GM23338 (cell line): ENCODE measurements around the gene KCNK5. TPM values are rescaled to one million over a fixed set of nuclear protein-coding genes. Genes with fewer than 3 reads are reported as not detected.

Source experiments
- ATAC-seq: fragments of 200-7000 bp; cut with Tn5 transposase; 3 replicates; pipeline ENCODE4 v1.9.1; 2020
- DNase-seq: peaks from one replicate; pipeline ENCODE4 v3.0.0-alpha.2; 2015; ENCODE audit warnings: low spot score
- H2AFZ ChIP-seq: fragments of 200-600 bp; sonication (generic); 2 replicates; pipeline ENCODE4 v1.8.0; 2016; ENCODE audit warnings: antibody characterized with exemption, mild to moderate bottlenecking, moderate library complexity
- H3F3A ChIP-seq: fragments of 200-600 bp; sonication (generic); replicated peaks from 2 replicates; pipeline ENCODE4 v1.8.0; 2017; ENCODE audit warnings: antibody characterized with exemption, mixed run types, low read depth
- H3K27ac ChIP-seq: fragments of 200-600 bp; sonication (generic); 2 replicates; pipeline ENCODE4 v1.6.1; 2016; ENCODE audit warnings: low read depth
- H3K27me3 ChIP-seq: fragments of 200-600 bp; sonication (generic); 2 replicates; pipeline ENCODE4 v1.8.0; 2016; ENCODE audit warnings: mild to moderate bottlenecking, mixed run types, moderate library complexity; ENCODE audit not compliant: insufficient read depth
- H3K36me3 ChIP-seq: fragments of 200-600 bp; sonication (generic); 2 replicates; pipeline ENCODE4 v1.8.0; 2016; ENCODE audit warnings: mild to moderate bottlenecking; ENCODE audit not compliant: insufficient read depth
- H3K4me1 ChIP-seq: fragments of 200-600 bp; sonication (generic); 2 replicates; pipeline ENCODE4 v1.8.0; 2016; ENCODE audit warnings: mild to moderate bottlenecking, moderate library complexity; ENCODE audit not compliant: insufficient read depth
- H3K4me2 ChIP-seq: fragments of 200-600 bp; sonication (generic); 2 replicates; pipeline ENCODE4 v1.7.1; 2017; ENCODE audit warnings: mixed run types
- H3K4me3 ChIP-seq: fragments of 200-600 bp; sonication (generic); 2 replicates; pipeline ENCODE4 v1.6.1; 2016; ENCODE audit warnings: mixed run types
- H3K79me2 ChIP-seq: fragments of 200-600 bp; sonication (generic); replicated peaks from 2 replicates; pipeline ENCODE4 v1.8.0; 2017; ENCODE audit warnings: mild to moderate bottlenecking; ENCODE audit not compliant: insufficient read depth
- H3K9me2 ChIP-seq: fragments of 200-600 bp; sonication (generic); 2 replicates; pipeline ENCODE4 v1.8.0; 2017; ENCODE audit not compliant: insufficient read depth
- H4K20me1 ChIP-seq: fragments of 200-600 bp; sonication (generic); replicated peaks from 2 replicates; pipeline ENCODE4 v1.8.0; 2017; ENCODE audit warnings: mild to moderate bottlenecking; ENCODE audit not compliant: insufficient read depth
- H3K27ac Mint-ChIP-seq: 2 replicates; pipeline ENCODE4 v1.8.0; 2020; ENCODE audit warnings: inconsistent platforms, mild to moderate bottlenecking, moderate library complexity, mixed read lengths
- H3K27me3 Mint-ChIP-seq: 3 replicates; pipeline ENCODE4 v1.8.0; 2022; ENCODE audit warnings: low read depth, mild to moderate bottlenecking, moderate library complexity, mixed read lengths, inconsistent platforms; ENCODE audit not compliant: insufficient read depth, poor library complexity
- H3K36me3 Mint-ChIP-seq: 3 replicates; pipeline ENCODE4 v1.8.0; 2021; ENCODE audit warnings: low read depth, mild to moderate bottlenecking, inconsistent platforms, moderate library complexity, mixed read lengths
- H3K4me1 Mint-ChIP-seq: 3 replicates; pipeline ENCODE4 v1.8.0; 2020; ENCODE audit warnings: mild to moderate bottlenecking, inconsistent platforms, mixed read lengths
- H3K4me3 Mint-ChIP-seq: 3 replicates; pipeline ENCODE4 v1.8.0; 2021; ENCODE audit warnings: moderate library complexity, mild to moderate bottlenecking, inconsistent platforms, mixed read lengths
- H3K9me3 Mint-ChIP-seq: 3 replicates; pipeline ENCODE4 v1.8.0; 2020; ENCODE audit warnings: moderate library complexity, mild to moderate bottlenecking, inconsistent platforms, mixed read lengths
- CREB1 ChIP-seq: fragments of 250-450 bp; sonication (Bioruptor Pico); IDR thresholded peaks from 2 replicates; pipeline ENCODE4 v1.5.0; 2020; ENCODE audit warnings: low read depth, mild to moderate bottlenecking, moderate library complexity
- EZH2 ChIP-seq: fragments of 200-600 bp; sonication (generic); IDR thresholded peaks from one replicate; pipeline ENCODE4 v1.8.0; 2017; ENCODE audit warnings: antibody characterized with exemption, mild to moderate bottlenecking, low read depth; ENCODE audit not compliant: unreplicated experiment
- EZH2phosphoT487 ChIP-seq: fragments of 200-600 bp; sonication (generic); IDR thresholded peaks from one replicate; pipeline ENCODE4 v1.8.1; 2018; ENCODE audit warnings: antibody characterized with exemption; ENCODE audit not compliant: unreplicated experiment
- NANOG ChIP-seq: IDR thresholded peaks from 2 replicates; pipeline ENCODE4 v1.6.1; 2016; ENCODE audit warnings: antibody characterized with exemption, borderline replicate concordance
- POLR2AphosphoS5 ChIP-seq: IDR thresholded peaks from 2 replicates; pipeline ENCODE4 v1.6.1; 2016; ENCODE audit warnings: antibody characterized with exemption, low read depth
- REST ChIP-seq: IDR thresholded peaks from one replicate; pipeline ENCODE4 v1.6.1; 2018; ENCODE audit warnings: antibody characterized with exemption; ENCODE audit not compliant: unreplicated experiment
- ZNF114 ChIP-seq: fragments of 250-450 bp; sonication (Bioruptor Pico); IDR thresholded peaks from 2 replicates; pipeline ENCODE4 v1.5.0; 2020; ENCODE audit warnings: mild to moderate bottlenecking, moderate library complexity
- polyA plus RNA-seq: library from polyadenylated mRNA; unstranded; fragments of >200 nt; fragmentation: Nextera tagmentation; extraction: Ambion mirVana; gene quantifications from 2 replicates; pipeline ENCODE4 v1.2.1, GENCODE V29; 2016
- total RNA-seq: library from RNA; depleted of rRNA; stranded (reverse); fragments of >200 nt; shearing (Covaris generic); gene quantifications from 2 replicates; pipeline ENCODE4 v1.2.3, GENCODE V29; 2014
- TF ChIP-seq, protein P1 (sequence below), 2 experiments: fragments of 200-600 bp in 1 of 2; sonication (generic) in 1 of 2; conservative IDR thresholded peaks; 2 replicates each; pipeline versions ENCODE4 v1.5.1 to v1.6.1; 2016 to 2017; ENCODE audit warnings: antibody characterized with exemption in 2 of 2, low read depth in 2 of 2, mild to moderate bottlenecking in 2 of 2, moderate library complexity in 1 of 2

The KCNK5 gene
- total and polyA plus RNA-seq, 2 experiments from 2014 or later = 9.5 to 57.4 TPM

DNA sequence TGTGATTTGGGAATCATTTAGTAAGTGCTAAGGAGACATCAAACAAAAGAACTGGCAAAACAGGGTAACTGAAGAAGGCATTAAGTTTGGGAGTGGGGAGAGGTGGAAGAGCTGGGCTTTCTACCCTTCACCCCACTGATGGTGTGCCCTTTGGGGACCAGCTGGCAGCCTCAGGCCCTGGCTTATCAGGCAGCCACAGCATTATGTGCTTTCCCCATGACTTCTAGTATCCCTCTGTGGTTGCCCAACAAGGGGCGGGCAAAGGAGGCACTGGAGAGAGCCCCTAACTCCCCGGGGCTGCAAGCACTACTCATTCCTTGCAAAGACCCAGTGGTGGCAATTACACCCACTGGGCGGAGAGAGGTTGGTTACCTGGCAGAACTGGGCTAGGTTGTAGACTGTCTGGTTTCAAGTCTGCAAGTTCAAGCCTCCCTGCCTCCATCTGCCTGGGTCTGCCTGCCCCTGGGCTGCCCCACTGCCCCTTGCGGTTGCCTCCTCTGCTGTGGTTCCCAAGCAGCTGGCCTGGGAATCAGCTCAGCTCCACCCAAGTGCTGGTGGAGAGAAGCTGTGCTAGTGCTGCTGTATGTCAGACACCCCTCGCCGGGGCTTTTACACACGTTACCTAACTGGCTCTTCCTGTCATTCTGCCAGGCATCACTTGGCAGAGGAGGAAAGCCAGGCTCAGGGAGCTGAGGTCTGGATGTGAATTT lies 29.9 kb downstream of the KCNK5 start (continued):
- TF ChIP-seq ZNF114 (CRISPR knock-in tag) = no peak

DNA sequence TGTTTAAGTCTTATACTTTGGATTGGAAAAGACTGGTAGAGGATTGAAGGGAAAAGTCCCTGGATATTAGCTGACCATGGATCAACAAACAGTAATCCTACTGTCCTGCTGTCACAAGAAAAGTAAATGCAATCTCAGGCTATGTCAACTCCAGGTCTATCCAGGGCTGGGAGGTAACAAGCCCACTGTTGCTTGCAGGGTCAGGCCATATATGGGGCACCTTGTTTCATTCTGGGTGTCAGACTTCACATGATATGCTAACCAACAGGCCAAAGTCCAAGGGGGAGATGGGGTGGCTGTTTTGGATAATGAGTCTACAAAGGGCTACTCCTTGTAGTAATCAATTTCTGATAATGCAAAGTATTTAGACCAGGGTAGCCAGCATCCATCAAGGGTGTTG lies 30.7 kb downstream of the KCNK5 start:
- no peak for DNase-seq
- peaks cover 38% of the 10 kb centered on the region for H4K20me1 ChIP-seq
- no peak overlapping the region for H3K4me2 ChIP-seq
- H3K27me3 ChIP-seq = no peaks in the 10 kb centered on the region
- no peak for TF ChIP-seq CREB1 (CRISPR knock-in tag)
- TF ChIP-seq ZNF114 (CRISPR knock-in tag) = no peak
- no peak for TF ChIP-seq NANOG
- TF ChIP-seq EZH2 = no peak
- TF ChIP-seq POLR2AphosphoS5 = no peak
- TF ChIP-seq EZH2phosphoT487 = no peak
- TF ChIP-seq, protein P1, sequence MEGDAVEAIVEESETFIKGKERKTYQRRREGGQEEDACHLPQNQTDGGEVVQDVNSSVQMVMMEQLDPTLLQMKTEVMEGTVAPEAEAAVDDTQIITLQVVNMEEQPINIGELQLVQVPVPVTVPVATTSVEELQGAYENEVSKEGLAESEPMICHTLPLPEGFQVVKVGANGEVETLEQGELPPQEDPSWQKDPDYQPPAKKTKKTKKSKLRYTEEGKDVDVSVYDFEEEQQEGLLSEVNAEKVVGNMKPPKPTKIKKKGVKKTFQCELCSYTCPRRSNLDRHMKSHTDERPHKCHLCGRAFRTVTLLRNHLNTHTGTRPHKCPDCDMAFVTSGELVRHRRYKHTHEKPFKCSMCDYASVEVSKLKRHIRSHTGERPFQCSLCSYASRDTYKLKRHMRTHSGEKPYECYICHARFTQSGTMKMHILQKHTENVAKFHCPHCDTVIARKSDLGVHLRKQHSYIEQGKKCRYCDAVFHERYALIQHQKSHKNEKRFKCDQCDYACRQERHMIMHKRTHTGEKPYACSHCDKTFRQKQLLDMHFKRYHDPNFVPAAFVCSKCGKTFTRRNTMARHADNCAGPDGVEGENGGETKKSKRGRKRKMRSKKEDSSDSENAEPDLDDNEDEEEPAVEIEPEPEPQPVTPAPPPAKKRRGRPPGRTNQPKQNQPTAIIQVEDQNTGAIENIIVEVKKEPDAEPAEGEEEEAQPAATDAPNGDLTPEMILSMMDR (conservative IDR thresholded peaks at IDR 0.05; ENCODE audit: low read depth in 2 of 2) = no peak
- TF ChIP-seq REST = no peak
- H3K79me2 ChIP-seq = peaks cover 72% of the 10 kb centered on the region
- no peak overlapping the region for H2AFZ ChIP-seq
- peaks cover 24% of the 10 kb centered on the region for H3K36me3 ChIP-seq
- peaks cover 5% of the 10 kb centered on the region for H3K27me3 Mint-ChIP-seq
- peaks cover 14% of the 10 kb centered on the region for H3K4me1 ChIP-seq
- H3F3A ChIP-seq = no peaks in the 10 kb centered on the region; the same call in 1 of the 2 replicates
- no peak for ATAC-seq
- no peaks in the 10 kb centered on the region for H3K9me2 ChIP-seq
- H3K27ac Mint-ChIP-seq = no peak overlapping the region
- H3K36me3 Mint-ChIP-seq = peaks cover 46% of the 10 kb centered on the region
- no peak overlapping the region for H3K4me3 ChIP-seq
- no peak overlapping the region for H3K27ac ChIP-seq
- H3K4me1 Mint-ChIP-seq = peaks cover 36% of the 10 kb centered on the region
- H3K4me3 Mint-ChIP-seq = no peak overlapping the region
- H3K9me3 Mint-ChIP-seq = no peaks in the 10 kb centered on the region
